ENCODE data around the gene PAGE2B.
"Not testable (repeated sequence)": the region's sequence is repeated elsewhere in the genome, so short reads cannot be mapped to it uniquely, and the experiment has no call there.

The PAGE2B gene

DNA sequence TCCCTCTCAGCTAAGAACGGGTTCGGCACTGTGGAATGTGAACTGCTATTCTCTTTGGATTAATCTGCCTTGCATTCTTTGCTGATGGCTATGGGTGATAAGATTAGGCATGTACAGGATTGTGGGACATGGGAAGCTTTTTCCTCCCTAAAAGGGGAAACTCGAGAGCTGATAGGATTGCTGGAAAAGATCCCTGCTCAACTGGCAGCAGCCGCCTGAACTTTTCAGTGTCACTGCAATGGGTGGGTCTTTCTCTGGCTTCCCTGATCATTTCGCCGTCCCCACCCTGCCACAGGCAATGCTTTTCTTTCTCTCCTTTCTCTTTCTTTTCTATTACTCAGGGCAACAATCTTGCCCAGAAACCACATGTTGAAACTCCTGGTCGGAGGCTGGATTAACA is 34.5 kb downstream of the PAGE2B start:
- DNase-seq (ENCODE audit: low spot score): no peak

DNA sequence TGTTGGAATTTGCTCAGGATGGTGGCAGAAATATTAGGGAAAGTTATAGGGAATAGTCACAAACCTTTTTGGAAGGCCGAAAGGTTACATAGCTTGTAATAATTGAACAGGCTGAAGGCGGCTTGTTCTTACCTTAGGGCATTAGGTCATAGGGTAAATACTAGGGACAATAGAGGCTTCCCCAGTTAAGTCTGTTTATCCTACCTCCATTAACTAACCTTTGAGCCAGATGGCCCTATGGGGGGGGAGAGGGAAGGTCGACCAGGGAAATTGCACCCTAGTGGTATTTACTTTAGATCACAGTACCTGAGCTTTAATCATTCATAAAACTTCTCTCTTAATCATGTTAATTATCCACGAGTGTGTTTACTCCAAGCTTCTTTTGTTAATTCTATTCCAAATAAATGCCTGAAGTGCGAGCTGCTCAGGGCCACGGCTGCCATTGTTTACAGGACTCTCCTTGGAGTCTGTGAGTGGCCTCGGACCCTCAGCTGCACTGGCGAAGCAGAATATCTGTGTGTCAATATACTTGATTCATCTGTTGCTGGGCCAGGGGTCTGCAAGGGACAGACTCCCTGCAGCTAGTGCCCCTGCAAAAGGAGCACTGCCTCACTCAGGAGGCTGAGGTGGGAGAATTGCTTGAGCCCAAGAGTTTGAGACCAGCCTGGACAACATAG is 36.9 kb downstream of the PAGE2B start:
- DNase-seq (ENCODE audit: low spot score): no peak

DNA sequence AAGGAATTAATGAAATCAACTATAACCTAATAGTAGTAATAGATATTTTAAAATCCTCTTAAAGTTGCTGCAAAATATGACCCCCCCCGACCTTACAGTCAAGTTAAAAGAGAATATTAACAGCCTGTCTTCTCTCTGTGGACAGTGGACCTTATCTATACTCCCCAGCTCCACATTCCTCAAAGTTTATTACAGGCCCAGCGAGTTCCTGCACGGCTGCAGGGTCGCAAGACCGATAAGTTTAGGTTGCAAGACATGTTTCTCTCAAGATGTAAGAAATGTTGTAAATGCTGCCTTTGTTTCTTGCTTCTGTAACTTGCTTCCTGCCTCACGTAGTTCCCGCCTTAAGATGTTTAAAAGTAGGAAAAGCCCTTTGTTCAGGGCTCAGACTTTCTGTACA is 41.8 kb downstream of the PAGE2B start:
- DNase-seq (ENCODE audit: low spot score): not testable (repeated sequence)

DNA sequence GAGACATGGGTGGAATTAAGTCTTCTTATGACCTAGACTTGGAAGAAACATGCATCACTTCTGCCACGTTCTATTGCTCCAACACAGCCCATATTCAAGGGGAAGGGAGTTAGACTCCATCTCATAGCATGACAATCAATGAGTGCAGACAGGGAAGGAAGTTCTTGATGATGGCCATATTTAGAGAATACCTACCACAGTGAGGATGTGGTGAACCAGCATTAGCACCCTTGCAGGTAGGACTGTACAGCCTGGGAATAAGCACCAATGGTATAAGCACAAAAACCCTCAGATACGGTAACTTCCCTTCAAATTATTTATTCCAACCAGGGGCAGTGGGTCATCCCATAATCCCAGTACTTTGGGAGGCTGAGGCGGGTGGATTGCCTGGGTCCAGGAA is 43.7 kb downstream of the PAGE2B start:
- DNase-seq (ENCODE audit: low spot score): no peak

DNA sequence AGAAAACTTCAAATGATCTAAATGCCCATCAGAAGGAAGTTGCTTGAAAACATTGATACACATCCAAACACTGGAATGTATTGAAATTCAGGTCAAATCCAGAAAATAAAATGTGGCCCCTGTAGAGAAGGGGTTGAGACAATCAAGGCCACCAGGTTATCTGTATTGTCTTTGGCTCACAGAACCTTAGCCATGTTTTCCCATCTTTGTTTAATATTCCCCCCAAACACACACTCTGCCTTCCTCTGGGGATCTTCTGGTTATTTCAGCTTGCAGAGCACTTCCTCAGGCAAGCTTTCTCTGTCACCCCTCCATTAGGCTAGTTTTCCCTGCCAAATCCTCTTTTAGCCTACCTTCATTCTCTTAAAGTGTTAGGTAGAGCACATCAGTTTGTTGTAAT is 44.4 kb downstream of the PAGE2B start:
- DNase-seq (ENCODE audit: low spot score): no peak

DNA sequence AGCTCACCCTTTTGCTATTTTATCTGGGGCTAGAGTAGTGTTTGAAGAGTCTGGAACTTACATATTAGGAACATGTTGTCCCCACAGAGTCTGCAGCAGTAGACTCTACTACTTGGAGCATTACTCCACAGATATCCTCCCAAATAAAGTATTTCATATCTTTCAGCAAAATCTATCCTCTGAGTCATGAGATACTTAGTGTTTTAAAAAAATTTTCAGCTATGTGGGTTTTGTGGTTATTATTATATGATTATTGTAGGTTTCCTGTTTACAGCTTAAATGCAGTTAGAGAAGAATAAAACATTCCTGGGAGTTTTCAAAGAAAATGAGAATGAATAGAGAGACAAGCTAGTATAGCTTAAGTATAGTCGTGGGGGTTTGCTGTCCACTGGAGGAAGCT is 44.9 kb downstream of the PAGE2B start:
- no peak for DNase-seq (ENCODE audit: low spot score)

DNA sequence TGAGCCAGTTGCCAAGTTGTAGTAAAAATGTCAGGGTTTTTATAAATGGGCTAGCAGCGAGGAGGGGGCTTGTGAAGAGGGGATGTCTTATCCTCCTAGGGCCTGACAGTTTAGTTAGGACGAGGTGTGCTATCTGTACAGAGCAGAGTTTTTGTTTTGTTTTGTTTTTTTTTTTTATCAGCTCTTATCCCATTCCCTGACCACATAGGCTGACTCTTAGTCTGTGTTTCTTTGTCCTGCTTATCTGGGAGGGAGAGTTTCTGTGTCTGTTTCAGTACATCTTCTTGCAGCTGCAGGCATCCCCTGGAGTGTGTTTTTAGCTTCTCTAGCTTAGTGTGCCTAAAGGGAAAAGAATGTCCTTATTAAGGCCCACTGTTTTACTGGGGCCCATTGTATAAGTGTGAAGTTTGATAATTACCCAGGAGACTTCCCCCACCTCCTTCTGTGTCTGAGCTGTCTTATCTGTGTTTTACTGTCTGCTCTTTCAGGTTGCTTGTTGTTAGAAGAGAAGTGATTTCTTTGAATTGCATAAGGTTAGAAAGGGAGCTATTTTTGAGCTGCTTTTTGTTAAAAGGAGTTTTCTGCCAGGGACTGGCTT is 46.0 kb downstream of the PAGE2B start:
- no peak for DNase-seq (ENCODE audit: low spot score)

DNA sequence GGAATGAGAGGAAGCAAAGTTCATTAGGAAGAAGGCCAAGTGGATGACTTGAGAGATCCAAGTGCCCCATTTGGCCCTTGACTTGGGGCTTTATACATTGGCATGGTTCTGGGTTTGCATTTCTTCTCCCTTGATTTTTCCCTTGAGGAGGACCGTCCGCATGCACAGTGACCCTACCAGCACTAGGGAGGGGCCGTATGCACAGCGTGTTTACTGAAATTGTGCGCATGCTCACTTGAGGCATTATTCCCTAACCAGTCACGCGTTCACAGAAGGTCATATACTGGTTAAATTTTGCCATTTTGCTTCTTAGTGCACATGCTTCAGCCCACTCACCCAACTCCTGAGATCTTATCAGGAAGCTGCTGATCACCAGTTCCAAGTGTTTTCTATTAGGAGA is 49.1 kb downstream of the PAGE2B start:
- no peak for DNase-seq (ENCODE audit: low spot score)

DNA sequence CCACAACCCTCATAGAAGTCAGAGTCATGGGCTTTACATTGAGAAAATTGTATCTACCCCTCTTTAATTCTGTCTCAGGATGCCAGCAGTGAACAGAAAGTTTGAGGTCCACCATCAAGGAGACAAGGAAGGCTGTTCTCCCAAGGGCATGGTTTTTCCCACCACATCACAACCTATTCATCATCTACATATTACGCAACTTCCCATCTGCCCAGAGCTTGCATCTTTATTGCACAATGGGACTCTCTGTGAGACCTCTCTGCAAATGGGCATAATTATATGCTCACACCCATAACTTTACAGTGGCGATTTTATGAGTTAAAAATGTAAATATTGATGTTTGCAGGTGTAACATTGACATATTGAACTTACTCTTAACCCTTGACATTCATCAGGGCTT is 52.9 kb downstream of the PAGE2B start:
- no peak for DNase-seq (ENCODE audit: low spot score)
